H1 (cell line): ENCODE measurements around the gene STIM2. TPM values are rescaled to one million over a fixed set of nuclear protein-coding genes. Genes with fewer than 3 reads are reported as not detected.

Experiments
- ZNF274 ChIP-seq: IDR thresholded peaks from 2 replicates; pipeline ENCODE4 v1.7.0; 2012; ENCODE audit warnings: low read length, borderline replicate concordance; ENCODE audit errors: extremely low read depth
- polyA plus RNA-seq, 7 experiments: library from polyadenylated mRNA; depleted of rRNA in 3 of 7; stranded (reverse) in 5 of 7; unstranded in 2 of 7; fragments of >200 nt in 5 of 7; fragments of 200-250 nt in 2 of 7; gene quantifications; 1 replicate in 5 of 7; 2 replicates in 1 of 7; 4 replicates in 1 of 7; pipeline versions ENCODE4 v1.2.1 to v1.2.3, GENCODE V29; 2011 to 2013; ENCODE audit warnings: missing spikeins in 2 of 7, mixed read lengths in 2 of 7
- total RNA-seq: library from RNA; stranded (reverse); fragmentation: NEBNext Ultra II Directional; extraction: Animal tissue kit (Norgen Biotek cat#: 25700); gene quantifications from 2 replicates; pipeline ENCODE4 v1.2.1, GENCODE V29; 2021

The STIM2 gene
- total and polyA plus RNA-seq, 2 of the 8 experiments (the other 6 are each of a cell fraction or from before 2014, with no cell fraction given): 22.9 to 23.0 TPM

DNA sequence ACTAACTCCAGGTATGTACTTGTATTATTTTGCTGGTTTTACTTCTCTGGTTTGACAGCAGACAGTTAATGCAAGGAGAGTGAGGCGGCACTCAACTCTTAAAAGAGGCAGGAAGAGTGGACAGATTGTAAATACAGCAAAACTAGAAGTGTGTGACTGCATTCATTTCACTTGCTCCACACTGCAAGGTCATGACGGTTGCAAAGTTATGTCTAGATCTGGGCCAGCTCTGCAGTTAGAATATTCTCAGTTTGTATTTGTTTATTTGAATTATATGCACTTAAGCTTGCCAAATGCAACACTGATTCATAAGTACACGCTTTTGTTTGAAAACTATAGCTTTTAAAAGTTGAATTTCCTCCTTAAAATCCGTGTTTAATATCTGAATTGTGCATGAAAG lies 148.9 kb downstream of the STIM2 start (continued):
- no peak for TF ChIP-seq ZNF274
